ENCODE data around the gene PAX2. TPM values are rescaled to one million over a fixed set of nuclear protein-coding genes. Genes with fewer than 3 reads are reported as not detected.

PAX2 gene
- total RNA-seq, 4 donors from 2014 or later = not detected

- no peaks in the 10 kb centered on the region for H3K36me3 ChIP-seq
- DNase-seq (ENCODE audit: low spot score in 2 of 2) = no peak
- TF ChIP-seq EP300 (IDR thresholded peaks at IDR 0.05) = no peak
- no peak overlapping the region for H3K4me3 ChIP-seq
- no peaks in the 10 kb centered on the region for H3K9me3 ChIP-seq
- no peaks in the 10 kb centered on the region for H3K4me1 ChIP-seq
- peaks cover 61% of the 10 kb centered on the region for H3K27me3 ChIP-seq
- 90% methylated on average over 6 of the region's 6 CpGs for WGBS
- H3K27ac ChIP-seq = no peak overlapping the region
Observed at GRCh38 chr10:100786591-100786990, 41.2 kb downstream of the PAX2 start.

- no peaks in the 10 kb centered on the region for H3K36me3 ChIP-seq
- H3K27ac ChIP-seq = no peak overlapping the region
- DNase-seq (ENCODE audit: low spot score in 2 of 2) = no peak
- no peaks in the 10 kb centered on the region for H3K9me3 ChIP-seq
- peaks cover 54% of the 10 kb centered on the region for H3K27me3 ChIP-seq
- no peaks in the 10 kb centered on the region for H3K4me1 ChIP-seq
- TF ChIP-seq CTCF (IDR thresholded peaks at IDR 0.05) (no peak), POLR2A (IDR thresholded peaks at IDR 0.05) (no peak), POLR2AphosphoS5 (IDR thresholded peaks at IDR 0.05) (no peak), EP300 (IDR thresholded peaks at IDR 0.05) (no peak)
- 58% methylated on average over 18 of the region's 18 CpGs for WGBS
- H3K4me3 ChIP-seq = no peak overlapping the region
Observed at GRCh38 chr10:100788002-100788903, 42.9 kb downstream of the PAX2 start.

- Histone ChIP-seq H3K27ac (no peak overlapping the region), H3K36me3 (no peaks in the 10 kb centered on the region), H3K27me3 (peaks cover 51% of the 10 kb centered on the region), H3K4me3 (no peak overlapping the region), H3K9me3 (no peaks in the 10 kb centered on the region), H3K4me1 (no peaks in the 10 kb centered on the region)
- no peak for DNase-seq (ENCODE audit: low spot score in 2 of 2)
- TF ChIP-seq EP300 (IDR thresholded peaks at IDR 0.05) = no peak
- no peak for TF ChIP-seq CTCF (IDR thresholded peaks at IDR 0.05)
- TF ChIP-seq POLR2A (IDR thresholded peaks at IDR 0.05) = no peak
- no peak for TF ChIP-seq POLR2AphosphoS5 (IDR thresholded peaks at IDR 0.05)
- 65% methylated on average over 4 of the region's 7 CpGs for WGBS
Observed at GRCh38 chr10:100790761-100791208, 45.4 kb downstream of the PAX2 start.

- DNase-seq (ENCODE audit: low spot score in 2 of 2) = no peak
- 57% methylated on average over 8 of the region's 8 CpGs for WGBS
- TF ChIP-seq EP300 (IDR thresholded peaks at IDR 0.05) (no peak), POLR2A (IDR thresholded peaks at IDR 0.05) (no peak), POLR2AphosphoS5 (IDR thresholded peaks at IDR 0.05) (no peak), CTCF (IDR thresholded peaks at IDR 0.05) (no peak)
Observed at GRCh38 chr10:100791369-100792058, 46.1 kb downstream of the PAX2 start.

GRCh38 chr10:100792574-100792973 lies 47.2 kb downstream of the PAX2 start:
- WGBS = 75% methylated on average over 8 of the region's 8 CpGs
- DNase-seq (ENCODE audit: low spot score in 2 of 2) = no peak
- Histone ChIP-seq H3K4me1 (no peaks in the 10 kb centered on the region), H3K36me3 (no peaks in the 10 kb centered on the region), H3K27ac (no peak overlapping the region), H3K4me3 (no peak overlapping the region), H3K9me3 (no peaks in the 10 kb centered on the region), H3K27me3 (peaks cover 39% of the 10 kb centered on the region)
- TF ChIP-seq EP300 (IDR thresholded peaks at IDR 0.05) (no peak), POLR2A (IDR thresholded peaks at IDR 0.05) (no peak), POLR2AphosphoS5 (IDR thresholded peaks at IDR 0.05) (no peak), CTCF (IDR thresholded peaks at IDR 0.05) (no peak)

More at GRCh38 chr10:100791369-100792058, 46.1 kb downstream of the PAX2 start:
- Histone ChIP-seq H3K9me3 (no peaks in the 10 kb centered on the region), H3K4me1 (no peaks in the 10 kb centered on the region), H3K27ac (no peak overlapping the region), H3K27me3 (peaks cover 49% of the 10 kb centered on the region), H3K36me3 (no peaks in the 10 kb centered on the region), H3K4me3 (no peak overlapping the region)

Measured in suprapubic skin (tissue), 4 donors.